ENCODE data around the gene KLF16. TPM values are rescaled to one million over a fixed set of nuclear protein-coding genes. Genes with fewer than 3 reads are reported as not detected.

Gene KLF16
- total and polyA plus RNA-seq, 2 experiments from 2014 or later, result 8.9 to 20.2 TPM

GRCh38 chr19:1911995-1912394 lies 48.6 kb upstream of the KLF16 start:
- Histone ChIP-seq H3K27ac (ENCODE audit: low read depth) (no peak overlapping the region), H3K9me2 (ENCODE audit: insufficient read depth) (no peaks in the 10 kb centered on the region), H3K4me2 (no peak overlapping the region), H4K20me1 (replicated peaks; ENCODE audit: insufficient read depth) (peaks cover 4% of the 10 kb centered on the region), H3K79me2 (replicated peaks; ENCODE audit: insufficient read depth) (peaks cover 62% of the 10 kb centered on the region), H3K4me3 (no peak overlapping the region), H3K27me3 (ENCODE audit: insufficient read depth) (no peaks in the 10 kb centered on the region), H3K4me1 (ENCODE audit: insufficient read depth) (no peaks in the 10 kb centered on the region), H3K36me3 (ENCODE audit: insufficient read depth) (no peaks in the 10 kb centered on the region), H2AFZ (no peak overlapping the region), H3F3A (replicated peaks; ENCODE audit: low read depth) (no peaks in the 10 kb centered on the region)
- DNase-seq (ENCODE audit: low spot score), result peak; percentile 41
- peaks cover 19% of the 10 kb centered on the region for H3K36me3 Mint-ChIP-seq (ENCODE audit: low read depth)
- H3K4me1 Mint-ChIP-seq, result 0 out of 3 replicates have a peak, but pooled peaks cover 2% of the 10 kb centered on the region
- TF ChIP-seq STAT1 (IDR thresholded peaks at IDR 0.05; ENCODE audit: unreplicated experiment) (no peak), ZNF114 (CRISPR knock-in tag; IDR thresholded peaks at IDR 0.05) (no peak)
- TF ChIP-seq, protein P1, sequence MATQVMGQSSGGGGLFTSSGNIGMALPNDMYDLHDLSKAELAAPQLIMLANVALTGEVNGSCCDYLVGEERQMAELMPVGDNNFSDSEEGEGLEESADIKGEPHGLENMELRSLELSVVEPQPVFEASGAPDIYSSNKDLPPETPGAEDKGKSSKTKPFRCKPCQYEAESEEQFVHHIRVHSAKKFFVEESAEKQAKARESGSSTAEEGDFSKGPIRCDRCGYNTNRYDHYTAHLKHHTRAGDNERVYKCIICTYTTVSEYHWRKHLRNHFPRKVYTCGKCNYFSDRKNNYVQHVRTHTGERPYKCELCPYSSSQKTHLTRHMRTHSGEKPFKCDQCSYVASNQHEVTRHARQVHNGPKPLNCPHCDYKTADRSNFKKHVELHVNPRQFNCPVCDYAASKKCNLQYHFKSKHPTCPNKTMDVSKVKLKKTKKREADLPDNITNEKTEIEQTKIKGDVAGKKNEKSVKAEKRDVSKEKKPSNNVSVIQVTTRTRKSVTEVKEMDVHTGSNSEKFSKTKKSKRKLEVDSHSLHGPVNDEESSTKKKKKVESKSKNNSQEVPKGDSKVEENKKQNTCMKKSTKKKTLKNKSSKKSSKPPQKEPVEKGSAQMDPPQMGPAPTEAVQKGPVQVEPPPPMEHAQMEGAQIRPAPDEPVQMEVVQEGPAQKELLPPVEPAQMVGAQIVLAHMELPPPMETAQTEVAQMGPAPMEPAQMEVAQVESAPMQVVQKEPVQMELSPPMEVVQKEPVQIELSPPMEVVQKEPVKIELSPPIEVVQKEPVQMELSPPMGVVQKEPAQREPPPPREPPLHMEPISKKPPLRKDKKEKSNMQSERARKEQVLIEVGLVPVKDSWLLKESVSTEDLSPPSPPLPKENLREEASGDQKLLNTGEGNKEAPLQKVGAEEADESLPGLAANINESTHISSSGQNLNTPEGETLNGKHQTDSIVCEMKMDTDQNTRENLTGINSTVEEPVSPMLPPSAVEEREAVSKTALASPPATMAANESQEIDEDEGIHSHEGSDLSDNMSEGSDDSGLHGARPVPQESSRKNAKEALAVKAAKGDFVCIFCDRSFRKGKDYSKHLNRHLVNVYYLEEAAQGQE (IDR thresholded peaks at IDR 0.05; ENCODE audit: unreplicated experiment), result no peak
- H3K27me3 Mint-ChIP-seq (ENCODE audit: insufficient read depth, low read depth, poor library complexity), result peaks cover 6% of the 10 kb centered on the region
- no peak overlapping the region for H3K27ac Mint-ChIP-seq
- no peaks in the 10 kb centered on the region for H3K9me3 Mint-ChIP-seq
- ATAC-seq, result no peak; the same call in 2 of the 3 replicates
- H3K4me3 Mint-ChIP-seq, result no peak overlapping the region

- no peak for ATAC-seq
- H3K27ac Mint-ChIP-seq, result no peak overlapping the region
- no peaks in the 10 kb centered on the region for H3K27me3 ChIP-seq (ENCODE audit: insufficient read depth)
- H2AFZ ChIP-seq, result no peak overlapping the region
- peak overlapping the region; percentile 59; the same call in 1 of the 2 replicates for H3K27ac ChIP-seq (ENCODE audit: low read depth)
- peaks cover 71% of the 10 kb centered on the region for H3K79me2 ChIP-seq (replicated peaks; ENCODE audit: insufficient read depth)
- no peaks in the 10 kb centered on the region for H3K9me3 Mint-ChIP-seq
- no peak overlapping the region for H3K4me3 Mint-ChIP-seq
- H3K4me1 ChIP-seq (ENCODE audit: insufficient read depth), result no peaks in the 10 kb centered on the region; the same call in 1 of the 2 replicates
- H3K27me3 Mint-ChIP-seq (ENCODE audit: insufficient read depth, low read depth, poor library complexity), result peaks cover 6% of the 10 kb centered on the region
- no peak for DNase-seq (ENCODE audit: low spot score)
- H3K36me3 ChIP-seq (ENCODE audit: insufficient read depth), result no peaks in the 10 kb centered on the region
- H3K4me2 ChIP-seq, result no peak overlapping the region
- H3K9me2 ChIP-seq (ENCODE audit: insufficient read depth), result no peaks in the 10 kb centered on the region
- no peak overlapping the region for H3K4me3 ChIP-seq
- peaks cover 18% of the 10 kb centered on the region for H3K36me3 Mint-ChIP-seq (ENCODE audit: low read depth)
- H3K4me1 Mint-ChIP-seq, result 0 out of 3 replicates have a peak, but pooled peaks cover 2% of the 10 kb centered on the region
- H3F3A ChIP-seq (replicated peaks; ENCODE audit: low read depth), result no peaks in the 10 kb centered on the region; the same call in 1 of the 2 replicates
- H4K20me1 ChIP-seq (replicated peaks; ENCODE audit: insufficient read depth), result peaks cover 5% of the 10 kb centered on the region
- TF ChIP-seq ZNF331 (CRISPR knock-in tag; IDR thresholded peaks at IDR 0.05; ENCODE audit: low read depth), result no peak
- TF ChIP-seq ZNF114 (CRISPR knock-in tag; IDR thresholded peaks at IDR 0.05), result no peak
- TF ChIP-seq EZH2 (IDR thresholded peaks at IDR 0.05; ENCODE audit: low read depth, unreplicated experiment), result no peak
- TF ChIP-seq NANOG (IDR thresholded peaks at IDR 0.05; ENCODE audit: borderline replicate concordance), result no peak
- no peak for TF ChIP-seq EZH2phosphoT487 (IDR thresholded peaks at IDR 0.05; ENCODE audit: unreplicated experiment)
- TF ChIP-seq, protein P2, sequence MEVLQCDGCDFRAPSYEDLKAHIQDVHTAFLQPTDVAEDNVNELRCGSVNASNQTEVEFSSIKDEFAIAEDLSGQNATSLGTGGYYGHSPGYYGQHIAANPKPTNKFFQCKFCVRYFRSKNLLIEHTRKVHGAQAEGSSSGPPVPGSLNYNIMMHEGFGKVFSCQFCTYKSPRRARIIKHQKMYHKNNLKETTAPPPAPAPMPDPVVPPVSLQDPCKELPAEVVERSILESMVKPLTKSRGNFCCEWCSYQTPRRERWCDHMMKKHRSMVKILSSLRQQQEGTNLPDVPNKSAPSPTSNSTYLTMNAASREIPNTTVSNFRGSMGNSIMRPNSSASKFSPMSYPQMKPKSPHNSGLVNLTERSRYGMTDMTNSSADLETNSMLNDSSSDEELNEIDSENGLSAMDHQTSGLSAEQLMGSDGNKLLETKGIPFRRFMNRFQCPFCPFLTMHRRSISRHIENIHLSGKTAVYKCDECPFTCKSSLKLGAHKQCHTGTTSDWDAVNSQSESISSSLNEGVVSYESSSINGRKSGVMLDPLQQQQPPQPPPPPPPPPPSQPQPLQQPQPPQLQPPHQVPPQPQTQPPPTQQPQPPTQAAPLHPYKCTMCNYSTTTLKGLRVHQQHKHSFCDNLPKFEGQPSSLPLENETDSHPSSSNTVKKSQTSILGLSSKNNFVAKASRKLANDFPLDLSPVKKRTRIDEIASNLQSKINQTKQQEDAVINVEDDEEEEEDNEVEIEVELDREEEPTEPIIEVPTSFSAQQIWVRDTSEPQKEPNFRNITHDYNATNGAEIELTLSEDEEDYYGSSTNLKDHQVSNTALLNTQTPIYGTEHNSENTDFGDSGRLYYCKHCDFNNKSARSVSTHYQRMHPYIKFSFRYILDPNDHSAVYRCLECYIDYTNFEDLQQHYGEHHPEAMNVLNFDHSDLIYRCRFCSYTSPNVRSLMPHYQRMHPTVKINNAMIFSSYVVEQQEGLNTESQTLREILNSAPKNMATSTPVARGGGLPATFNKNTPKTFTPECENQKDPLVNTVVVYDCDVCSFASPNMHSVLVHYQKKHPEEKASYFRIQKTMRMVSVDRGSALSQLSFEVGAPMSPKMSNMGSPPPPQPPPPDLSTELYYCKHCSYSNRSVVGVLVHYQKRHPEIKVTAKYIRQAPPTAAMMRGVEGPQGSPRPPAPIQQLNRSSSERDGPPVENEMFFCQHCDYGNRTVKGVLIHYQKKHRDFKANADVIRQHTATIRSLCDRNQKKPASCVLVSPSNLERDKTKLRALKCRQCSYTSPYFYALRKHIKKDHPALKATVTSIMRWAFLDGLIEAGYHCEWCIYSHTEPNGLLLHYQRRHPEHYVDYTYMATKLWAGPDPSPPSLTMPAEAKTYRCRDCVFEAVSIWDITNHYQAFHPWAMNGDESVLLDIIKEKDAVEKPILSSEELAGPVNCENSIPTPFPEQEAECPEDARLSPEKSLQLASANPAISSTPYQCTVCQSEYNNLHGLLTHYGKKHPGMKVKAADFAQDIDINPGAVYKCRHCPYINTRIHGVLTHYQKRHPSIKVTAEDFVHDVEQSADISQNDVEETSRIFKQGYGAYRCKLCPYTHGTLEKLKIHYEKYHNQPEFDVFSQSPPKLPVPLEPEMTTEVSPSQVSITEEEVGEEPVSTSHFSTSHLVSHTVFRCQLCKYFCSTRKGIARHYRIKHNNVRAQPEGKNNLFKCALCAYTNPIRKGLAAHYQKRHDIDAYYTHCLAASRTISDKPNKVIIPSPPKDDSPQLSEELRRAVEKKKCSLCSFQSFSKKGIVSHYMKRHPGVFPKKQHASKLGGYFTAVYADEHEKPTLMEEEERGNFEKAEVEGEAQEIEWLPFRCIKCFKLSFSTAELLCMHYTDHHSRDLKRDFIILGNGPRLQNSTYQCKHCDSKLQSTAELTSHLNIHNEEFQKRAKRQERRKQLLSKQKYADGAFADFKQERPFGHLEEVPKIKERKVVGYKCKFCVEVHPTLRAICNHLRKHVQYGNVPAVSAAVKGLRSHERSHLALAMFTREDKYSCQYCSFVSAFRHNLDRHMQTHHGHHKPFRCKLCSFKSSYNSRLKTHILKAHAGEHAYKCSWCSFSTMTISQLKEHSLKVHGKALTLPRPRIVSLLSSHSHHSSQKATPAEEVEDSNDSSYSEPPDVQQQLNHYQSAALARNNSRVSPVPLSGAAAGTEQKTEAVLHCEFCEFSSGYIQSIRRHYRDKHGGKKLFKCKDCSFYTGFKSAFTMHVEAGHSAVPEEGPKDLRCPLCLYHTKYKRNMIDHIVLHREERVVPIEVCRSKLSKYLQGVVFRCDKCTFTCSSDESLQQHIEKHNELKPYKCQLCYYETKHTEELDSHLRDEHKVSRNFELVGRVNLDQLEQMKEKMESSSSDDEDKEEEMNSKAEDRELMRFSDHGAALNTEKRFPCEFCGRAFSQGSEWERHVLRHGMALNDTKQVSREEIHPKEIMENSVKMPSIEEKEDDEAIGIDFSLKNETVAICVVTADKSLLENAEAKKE (CRISPR knock-in tag; IDR thresholded peaks at IDR 0.05), result no peak
- TF ChIP-seq, protein P3, sequence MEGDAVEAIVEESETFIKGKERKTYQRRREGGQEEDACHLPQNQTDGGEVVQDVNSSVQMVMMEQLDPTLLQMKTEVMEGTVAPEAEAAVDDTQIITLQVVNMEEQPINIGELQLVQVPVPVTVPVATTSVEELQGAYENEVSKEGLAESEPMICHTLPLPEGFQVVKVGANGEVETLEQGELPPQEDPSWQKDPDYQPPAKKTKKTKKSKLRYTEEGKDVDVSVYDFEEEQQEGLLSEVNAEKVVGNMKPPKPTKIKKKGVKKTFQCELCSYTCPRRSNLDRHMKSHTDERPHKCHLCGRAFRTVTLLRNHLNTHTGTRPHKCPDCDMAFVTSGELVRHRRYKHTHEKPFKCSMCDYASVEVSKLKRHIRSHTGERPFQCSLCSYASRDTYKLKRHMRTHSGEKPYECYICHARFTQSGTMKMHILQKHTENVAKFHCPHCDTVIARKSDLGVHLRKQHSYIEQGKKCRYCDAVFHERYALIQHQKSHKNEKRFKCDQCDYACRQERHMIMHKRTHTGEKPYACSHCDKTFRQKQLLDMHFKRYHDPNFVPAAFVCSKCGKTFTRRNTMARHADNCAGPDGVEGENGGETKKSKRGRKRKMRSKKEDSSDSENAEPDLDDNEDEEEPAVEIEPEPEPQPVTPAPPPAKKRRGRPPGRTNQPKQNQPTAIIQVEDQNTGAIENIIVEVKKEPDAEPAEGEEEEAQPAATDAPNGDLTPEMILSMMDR (conservative IDR thresholded peaks at IDR 0.05; ENCODE audit: low read depth in 2 of 2), result no peak
- no peak for TF ChIP-seq CREB1 (CRISPR knock-in tag; IDR thresholded peaks at IDR 0.05; ENCODE audit: low read depth)
- TF ChIP-seq STAT1 (IDR thresholded peaks at IDR 0.05; ENCODE audit: unreplicated experiment), result no peak
These were observed 47.7 kb upstream of the KLF16 start for GRCh38 chr19:1911098-1911497.

All from GM23338 (cell line).